GM12891 (cell line): Measurements from ENCODE around the gene SMARCC1.

Experiments used
- POLR2AphosphoS5 ChIP-seq: IDR thresholded peaks from 2 replicates; pipeline ENCODE4 v1.6.1; 2011; ENCODE audit warnings: low read depth, low read length, control low read depth
- POU2F2 ChIP-seq: IDR thresholded peaks from 2 replicates; pipeline ENCODE4 v1.6.1; 2011; ENCODE audit warnings: low read depth, mild to moderate bottlenecking, control low read depth, low read length, moderate library complexity

DNA sequence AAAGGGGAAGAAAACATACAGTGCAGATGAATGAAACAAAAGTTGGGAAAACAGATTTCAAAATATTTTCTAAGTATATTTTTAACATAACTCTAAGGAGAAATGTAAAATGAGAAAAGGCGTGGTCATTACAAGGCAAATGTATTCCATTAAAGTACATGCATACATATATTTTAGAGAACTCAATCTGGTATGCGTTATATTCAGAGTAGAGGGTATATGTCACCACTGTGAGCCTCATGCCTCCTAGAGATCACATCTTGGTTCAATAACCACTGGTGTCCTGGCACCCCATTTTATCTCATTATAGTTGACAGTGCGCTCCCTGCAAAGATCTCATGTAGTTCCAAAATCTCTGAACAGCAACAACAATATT is 77.5 kb downstream of the SMARCC1 start:
- TF ChIP-seq POLR2AphosphoS5 (no peak), POU2F2 (no peak)
